ENCODE measurements around the gene WRAP73. TPM values are rescaled to one million over a fixed set of nuclear protein-coding genes. Genes with fewer than 3 reads are reported as not detected.

The WRAP73 gene, protein sequence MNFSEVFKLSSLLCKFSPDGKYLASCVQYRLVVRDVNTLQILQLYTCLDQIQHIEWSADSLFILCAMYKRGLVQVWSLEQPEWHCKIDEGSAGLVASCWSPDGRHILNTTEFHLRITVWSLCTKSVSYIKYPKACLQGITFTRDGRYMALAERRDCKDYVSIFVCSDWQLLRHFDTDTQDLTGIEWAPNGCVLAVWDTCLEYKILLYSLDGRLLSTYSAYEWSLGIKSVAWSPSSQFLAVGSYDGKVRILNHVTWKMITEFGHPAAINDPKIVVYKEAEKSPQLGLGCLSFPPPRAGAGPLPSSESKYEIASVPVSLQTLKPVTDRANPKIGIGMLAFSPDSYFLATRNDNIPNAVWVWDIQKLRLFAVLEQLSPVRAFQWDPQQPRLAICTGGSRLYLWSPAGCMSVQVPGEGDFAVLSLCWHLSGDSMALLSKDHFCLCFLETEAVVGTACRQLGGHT
- polyA plus RNA-seq = 10 to 100 TPM; 16.2 to 36.9 (median 29.3) TPM
- long read RNA-seq, donor 1 = 0 reads
- long read RNA-seq, donor 2, partial matches to known transcripts = 0 of 3 reads
- long read RNA-seq, donor 2, other reads (novel, unspliced or antisense) = 0 of 3 reads
- long read RNA-seq, donor 3, partial matches to known transcripts = 8 of 11 reads
- long read RNA-seq, donor 3, other reads (novel, unspliced or antisense) = 0 of 11 reads
- long read RNA-seq, donor 4 = 0 reads
- long read RNA-seq, donor 5, partial matches to known transcripts = 6 of 8 reads
- long read RNA-seq, donor 5, other reads (novel, unspliced or antisense) = 0 of 8 reads
- long read RNA-seq, donor 6, partial matches to known transcripts = 7 of 8 reads
- long read RNA-seq, donor 6, other reads (novel, unspliced or antisense) = 0 of 8 reads
- long read RNA-seq, donor 7 = 0 reads
- long read RNA-seq, donor 8 = 0 reads
- long read RNA-seq, donor 9, partial matches to known transcripts = 0 of 2 reads
- long read RNA-seq, donor 9, other reads (novel, unspliced or antisense) = 0 of 2 reads
- long read RNA-seq, donor 10, partial matches to known transcripts = 6 of 9 reads
- long read RNA-seq, donor 10, other reads (novel, unspliced or antisense) = 0 of 9 reads

DNA sequence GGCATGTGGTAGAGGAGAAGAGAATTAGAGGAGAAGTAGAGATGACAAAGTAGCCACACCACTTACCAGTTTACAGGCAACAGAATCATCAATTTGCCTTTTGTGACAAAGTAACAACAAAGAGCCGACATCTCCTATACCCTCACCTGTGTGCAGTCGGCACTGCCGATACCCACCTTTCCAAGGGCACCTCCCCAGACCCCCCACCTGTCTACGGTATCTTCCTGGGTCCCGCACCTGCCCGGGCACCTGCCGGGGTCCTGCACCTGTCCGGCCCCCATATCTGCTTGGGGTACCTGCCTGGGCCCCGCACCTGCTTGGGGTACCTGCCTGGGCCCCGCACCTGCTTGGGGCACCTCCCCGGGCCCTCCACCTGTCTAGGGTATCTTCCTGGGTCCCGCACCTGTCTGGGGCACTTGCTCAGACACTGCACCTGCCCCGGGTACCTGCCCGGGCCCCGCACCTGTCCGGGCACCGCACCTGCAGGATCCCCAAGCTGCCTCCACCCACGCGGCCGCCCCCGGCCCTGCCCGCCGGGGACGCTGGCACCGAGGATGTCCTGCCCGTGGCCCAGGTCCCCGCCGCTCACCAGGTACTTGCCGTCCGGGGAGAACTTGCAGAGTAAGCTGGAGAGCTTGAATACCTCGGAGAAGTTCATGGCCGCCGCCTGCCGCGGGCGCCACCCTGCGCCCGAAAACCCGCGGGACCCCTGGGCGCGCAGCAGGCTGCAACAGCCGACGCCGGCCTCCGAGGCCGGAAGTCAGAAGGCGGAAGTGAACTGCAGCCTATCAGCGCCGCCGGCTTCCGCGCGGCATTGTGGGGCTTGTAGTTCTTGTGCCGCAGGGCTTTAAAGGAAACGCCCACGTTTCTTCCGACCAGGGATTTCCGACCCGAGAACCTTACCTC is at the start of gene WRAP73:
WRAP73 (minus strand) TSS at position 762 of the 906 bp plus-strand sequence; CDS start at position 658, 104 bp downstream.
- peak; percentile 91 to 95 for DNase-seq
- no peak for FAIRE-seq
- Histone ChIP-seq H3K9me3 (ENCODE audit: control insufficient read depth in 2 of 2, insufficient read depth in 1 of 2, low read depth in 1 of 2, low read length in 1 of 2) (no peaks in the 10 kb centered on the region), H3K27me3 (ENCODE audit: control insufficient read depth in 3 of 3, insufficient read depth in 3 of 3, low read length in 3 of 3) (peaks cover 13 to 42% (median 22%) of the 10 kb centered on the region in 3 donors), H3K36me3 (ENCODE audit: control insufficient read depth in 3 of 3, insufficient read depth in 2 of 3, low read depth in 1 of 3, low read length in 3 of 3) (peaks cover 2 to 16% (median 3%) of the 10 kb centered on the region in 3 donors), H3K27ac (ENCODE audit: low read depth in 1 of 3, low read length in 2 of 3) (peak within 1 kb of the TSS in 2 of 3 donors; percentile 27 to 42), H3K4me1 (ENCODE audit: control insufficient read depth in 3 of 3, insufficient read depth in 2 of 3, low read depth in 1 of 3, low read length in 2 of 3) (peaks cover 0 to 16% (median 3%) of the 10 kb centered on the region in 3 donors), H3K4me3 (ENCODE audit: low read depth in 1 of 3, low read length in 3 of 3) (peak within 1 kb of the TSS; percentile 71 to 97 (median 96))
- 1 to 3% (median 1%) methylated on average over 59 to 60 of the region's 60 CpGs for WGBS, 3 donors

GRCh38 chr1:3699596-3699995 is 49.7 kb upstream of the WRAP73 start:
- Histone ChIP-seq H3K4me1 (ENCODE audit: control insufficient read depth in 3 of 3, insufficient read depth in 2 of 3, low read depth in 1 of 3, low read length in 2 of 3) (no peaks in the 10 kb centered on the region), H3K36me3 (ENCODE audit: control insufficient read depth in 3 of 3, insufficient read depth in 2 of 3, low read depth in 1 of 3, low read length in 3 of 3) (no peaks in the 10 kb centered on the region), H3K27me3 (ENCODE audit: control insufficient read depth in 3 of 3, insufficient read depth in 3 of 3, low read length in 3 of 3) (peaks cover 0 to 21% (median 2%) of the 10 kb centered on the region in 3 donors), H3K27ac (ENCODE audit: low read depth in 1 of 3, low read length in 2 of 3) (no peak overlapping the region), H3K9me3 (ENCODE audit: control insufficient read depth in 2 of 2, insufficient read depth in 1 of 2, low read depth in 1 of 2, low read length in 1 of 2) (no peaks in the 10 kb centered on the region), H3K4me3 (ENCODE audit: low read depth in 1 of 3, low read length in 3 of 3) (no peak overlapping the region)
- no peak for DNase-seq
- WGBS, 3 donors = 41 to 56% (median 53%) methylated on average over 15 to 18 of the region's 18 CpGs
- no peak for FAIRE-seq

- FAIRE-seq (no peak), DNase-seq (no peak)
- WGBS, 3 donors = 79 to 87% (median 81%) methylated on average over 27 to 29 of the region's 29 CpGs
- Histone ChIP-seq H3K36me3 (ENCODE audit: control insufficient read depth in 3 of 3, insufficient read depth in 2 of 3, low read depth in 1 of 3, low read length in 3 of 3) (no peaks in the 10 kb centered on the region), H3K27me3 (ENCODE audit: control insufficient read depth in 3 of 3, insufficient read depth in 3 of 3, low read length in 3 of 3) (peaks cover 0 to 21% (median 2%) of the 10 kb centered on the region in 3 donors), H3K9me3 (ENCODE audit: control insufficient read depth in 2 of 2, insufficient read depth in 1 of 2, low read depth in 1 of 2, low read length in 1 of 2) (no peaks in the 10 kb centered on the region), H3K27ac (ENCODE audit: low read depth in 1 of 3, low read length in 2 of 3) (no peak overlapping the region), H3K4me1 (ENCODE audit: control insufficient read depth in 3 of 3, insufficient read depth in 2 of 3, low read depth in 1 of 3, low read length in 2 of 3) (no peaks in the 10 kb centered on the region), H3K4me3 (ENCODE audit: low read depth in 1 of 3, low read length in 3 of 3) (no peak overlapping the region)
Measured at GRCh38 chr1:3698660-3699408, 48.9 kb upstream of the WRAP73 start.

- no peak for FAIRE-seq
Measured at GRCh38 chr1:3697810-3698209, 47.9 kb upstream of the WRAP73 start.

DNA sequence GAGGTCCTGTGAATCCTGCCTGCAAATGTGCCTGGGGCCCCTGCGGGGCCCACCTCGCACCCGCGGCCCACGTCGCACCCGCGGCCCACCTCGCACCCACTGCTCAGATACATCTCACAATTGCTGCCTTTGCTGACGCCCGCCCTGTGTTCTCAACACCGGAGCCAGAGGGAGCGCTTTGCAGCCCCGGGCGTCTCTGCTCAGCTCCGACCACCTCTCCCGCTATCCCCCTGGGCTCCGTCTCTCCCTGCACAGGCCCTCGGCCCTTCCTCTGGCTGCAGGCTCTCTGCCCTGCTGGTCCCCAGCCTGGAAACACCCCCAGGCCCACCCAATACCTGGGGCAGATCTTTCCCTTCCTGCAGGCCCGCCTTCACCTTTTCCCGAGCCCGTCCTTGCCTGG is 47.2 kb upstream of the WRAP73 start:
- DNase-seq (no peak), FAIRE-seq (no peak)
- Histone ChIP-seq H3K36me3 (ENCODE audit: control insufficient read depth in 3 of 3, insufficient read depth in 2 of 3, low read depth in 1 of 3, low read length in 3 of 3) (no peaks in the 10 kb centered on the region), H3K4me3 (ENCODE audit: low read depth in 1 of 3, low read length in 3 of 3) (no peak overlapping the region), H3K9me3 (ENCODE audit: control insufficient read depth in 2 of 2, insufficient read depth in 1 of 2, low read depth in 1 of 2, low read length in 1 of 2) (no peaks in the 10 kb centered on the region), H3K27ac (ENCODE audit: low read depth in 1 of 3, low read length in 2 of 3) (no peak overlapping the region), H3K4me1 (ENCODE audit: control insufficient read depth in 3 of 3, insufficient read depth in 2 of 3, low read depth in 1 of 3, low read length in 2 of 3) (no peaks in the 10 kb centered on the region), H3K27me3 (ENCODE audit: control insufficient read depth in 3 of 3, insufficient read depth in 3 of 3, low read length in 3 of 3) (peaks cover 0 to 21% (median 2%) of the 10 kb centered on the region in 3 donors)
- WGBS, 3 donors = 75 to 91% (median 83%) methylated on average over 21 to 22 of the region's 22 CpGs

More at GRCh38 chr1:3697810-3698209, 47.9 kb upstream of the WRAP73 start:
- Histone ChIP-seq H3K27me3 (ENCODE audit: control insufficient read depth in 3 of 3, insufficient read depth in 3 of 3, low read length in 3 of 3) (peaks cover 0 to 21% (median 2%) of the 10 kb centered on the region in 3 donors), H3K36me3 (ENCODE audit: control insufficient read depth in 3 of 3, insufficient read depth in 2 of 3, low read depth in 1 of 3, low read length in 3 of 3) (no peaks in the 10 kb centered on the region), H3K9me3 (ENCODE audit: control insufficient read depth in 2 of 2, insufficient read depth in 1 of 2, low read depth in 1 of 2, low read length in 1 of 2) (no peaks in the 10 kb centered on the region), H3K27ac (ENCODE audit: low read depth in 1 of 3, low read length in 2 of 3) (no peak overlapping the region), H3K4me3 (ENCODE audit: low read depth in 1 of 3, low read length in 3 of 3) (no peak overlapping the region), H3K4me1 (ENCODE audit: control insufficient read depth in 3 of 3, insufficient read depth in 2 of 3, low read depth in 1 of 3, low read length in 2 of 3) (no peaks in the 10 kb centered on the region)
- WGBS, 3 donors = 28 to 62% (median 40%) methylated on average over 12 of the region's 12 CpGs
- DNase-seq = peak; percentile 13 to 26

- Histone ChIP-seq H3K36me3 (ENCODE audit: control insufficient read depth in 3 of 3, insufficient read depth in 2 of 3, low read depth in 1 of 3, low read length in 3 of 3) (no peaks in the 10 kb centered on the region), H3K27me3 (ENCODE audit: control insufficient read depth in 3 of 3, insufficient read depth in 3 of 3, low read length in 3 of 3) (peaks cover 0 to 21% (median 2%) of the 10 kb centered on the region in 3 donors), H3K9me3 (ENCODE audit: control insufficient read depth in 2 of 2, insufficient read depth in 1 of 2, low read depth in 1 of 2, low read length in 1 of 2) (no peaks in the 10 kb centered on the region), H3K4me3 (ENCODE audit: low read depth in 1 of 3, low read length in 3 of 3) (no peak overlapping the region), H3K4me1 (ENCODE audit: control insufficient read depth in 3 of 3, insufficient read depth in 2 of 3, low read depth in 1 of 3, low read length in 2 of 3) (no peaks in the 10 kb centered on the region), H3K27ac (ENCODE audit: low read depth in 1 of 3, low read length in 2 of 3) (no peak overlapping the region)
- FAIRE-seq (no peak), DNase-seq (no peak)
- WGBS, 3 donors = 68 to 89% (median 78%) methylated on average over 7 to 9 of the region's 9 CpGs
Measured at GRCh38 chr1:3696689-3697088, 46.8 kb upstream of the WRAP73 start.
